HG03060 (cell line): ENCODE data around the gene UGT1A6.

Experiments
- ATAC-seq: cut with Tn5 transposase; IDR thresholded peaks from one replicate; pipeline ENCODE4 v1.9.1; 2021; ENCODE audit warnings: low read depth, moderate number of reproducible peaks; ENCODE audit not compliant: unreplicated experiment

Gene UGT1A6

DNA sequence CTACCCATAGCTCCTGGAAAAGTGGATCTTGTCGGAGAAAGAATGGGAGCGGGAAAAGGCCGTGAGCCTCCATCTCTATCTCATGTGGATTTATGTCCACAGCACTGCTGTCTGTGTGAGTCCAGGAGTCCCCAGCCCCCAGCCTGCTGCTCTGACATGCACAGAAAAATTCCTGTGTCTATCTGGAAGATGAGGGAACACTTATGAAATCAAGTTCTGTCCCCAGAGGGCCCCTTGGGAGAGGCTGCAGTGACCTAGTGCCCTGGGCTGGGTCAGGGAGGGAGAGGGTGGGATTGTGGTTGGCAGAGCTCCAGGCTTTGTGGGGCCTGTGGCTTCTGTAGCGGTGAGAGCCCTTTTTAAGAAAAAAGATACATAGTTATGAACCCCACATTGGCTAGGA is 124.1 kb downstream of the UGT1A6 start:
- no peak for ATAC-seq

DNA sequence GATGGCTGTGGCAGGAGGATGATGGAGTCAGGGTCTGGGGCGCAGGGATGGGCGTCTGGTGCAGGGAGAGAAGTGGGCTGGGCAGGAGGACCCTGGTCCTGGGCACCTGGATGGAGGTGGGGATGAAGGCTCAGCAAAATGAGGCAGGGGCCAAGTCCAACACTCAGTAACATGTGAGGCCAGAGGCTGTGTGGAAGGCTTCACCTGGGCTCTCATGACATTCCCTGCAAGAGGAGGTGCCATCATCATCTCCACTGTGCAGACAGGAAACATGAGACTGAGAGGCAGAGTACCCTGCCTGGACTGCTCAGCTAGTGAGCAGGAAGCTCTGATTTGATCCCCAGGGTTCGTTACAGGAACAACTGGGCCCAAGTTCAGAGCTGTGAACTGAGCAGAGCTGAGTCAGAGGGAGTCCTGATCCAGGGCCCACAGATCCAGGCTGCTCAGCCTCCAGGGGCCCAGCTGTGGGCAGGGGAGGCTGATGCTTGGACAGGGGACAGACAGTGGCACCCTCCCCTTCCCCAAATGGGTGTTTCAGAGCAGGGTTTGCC is 124.7 kb downstream of the UGT1A6 start:
- no peak for ATAC-seq

GRCh38 chr2:233817995-233818638 is 125.4 kb downstream of the UGT1A6 start:
- ATAC-seq: no peak

- ATAC-seq: no peak
Measured at GRCh38 chr2:233818639-233819621, 126.2 kb downstream of the UGT1A6 start.

- ATAC-seq: no peak
Measured at GRCh38 chr2:233819884-233820773, 127.4 kb downstream of the UGT1A6 start.

- ATAC-seq: no peak
Measured at GRCh38 chr2:233820774-233821105, 128.1 kb downstream of the UGT1A6 start.

DNA sequence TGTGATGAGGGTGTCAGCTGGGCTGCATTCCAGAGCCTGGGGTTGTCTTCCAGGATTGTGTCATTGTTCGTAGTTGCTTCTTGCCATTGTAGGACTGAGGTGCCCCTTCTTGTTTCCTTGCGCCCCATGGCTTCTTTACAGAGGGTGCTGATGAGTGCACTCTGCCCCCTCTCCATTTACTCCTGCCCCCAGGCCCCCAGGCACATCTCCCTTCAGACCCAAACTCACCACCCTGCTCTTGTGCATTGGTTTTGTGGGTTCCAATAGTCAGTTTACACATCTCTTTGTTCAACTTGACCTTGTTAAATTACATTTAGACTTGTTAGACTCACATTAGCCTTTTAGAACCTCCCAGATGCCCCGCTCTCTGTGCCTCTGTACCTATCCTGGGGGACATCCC is 128.5 kb downstream of the UGT1A6 start:
- no peak for ATAC-seq

DNA sequence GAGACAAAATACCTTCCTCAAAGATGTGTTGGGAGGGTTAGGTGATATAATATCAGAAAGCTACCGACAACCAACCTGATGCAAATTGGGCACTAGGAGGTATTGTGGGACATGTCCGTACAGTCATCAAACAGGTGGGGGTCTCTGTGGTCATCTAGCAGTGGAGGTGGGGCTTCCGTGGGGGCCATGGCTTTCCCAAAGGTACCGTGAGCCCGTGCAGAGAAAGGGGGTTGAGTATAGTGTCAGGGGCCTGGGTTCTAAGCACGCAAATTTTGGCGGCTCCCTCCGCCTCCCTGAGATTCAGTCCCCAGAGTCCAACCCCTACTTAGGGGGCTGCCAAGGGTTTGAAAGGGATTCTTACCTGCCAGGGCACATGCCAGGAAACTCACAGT is 129.0 kb downstream of the UGT1A6 start:
- no peak for ATAC-seq

DNA sequence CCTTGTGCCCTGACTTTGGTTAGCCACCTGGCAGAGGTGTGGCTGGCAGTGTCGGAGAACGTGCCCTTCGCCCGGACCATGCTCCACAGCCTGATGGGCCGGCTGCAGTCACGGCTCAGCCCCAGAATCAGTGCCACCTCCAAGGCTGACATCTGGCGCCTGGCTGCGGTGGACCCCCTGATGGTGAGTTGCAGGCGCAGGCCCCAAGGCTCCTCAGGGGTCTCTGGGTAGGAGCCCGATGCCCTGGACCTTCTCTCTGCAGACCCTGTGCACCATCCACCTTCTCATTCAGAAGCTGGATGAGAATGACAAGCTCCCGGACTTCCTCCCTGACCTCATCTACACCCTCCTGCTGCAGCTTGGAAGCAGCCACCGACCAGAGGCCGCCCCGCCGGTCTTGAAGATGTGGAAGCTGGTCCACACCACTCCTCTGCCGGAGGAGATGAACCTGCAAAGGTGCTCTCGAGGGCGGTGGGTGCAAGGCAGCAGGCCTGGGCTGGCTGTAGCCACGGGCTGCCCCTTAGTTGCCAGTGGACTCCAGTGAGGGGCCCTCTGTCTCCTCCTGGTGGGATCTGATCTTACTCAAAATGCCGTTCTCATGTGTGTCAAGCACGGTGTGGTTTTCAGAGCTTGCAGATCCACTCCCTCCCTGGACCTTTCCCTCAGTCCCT is 129.5 kb downstream of the UGT1A6 start:
- no peak for ATAC-seq
